ENCODE results near the gene UBE2J2.

Gene UBE2J2

DNA sequence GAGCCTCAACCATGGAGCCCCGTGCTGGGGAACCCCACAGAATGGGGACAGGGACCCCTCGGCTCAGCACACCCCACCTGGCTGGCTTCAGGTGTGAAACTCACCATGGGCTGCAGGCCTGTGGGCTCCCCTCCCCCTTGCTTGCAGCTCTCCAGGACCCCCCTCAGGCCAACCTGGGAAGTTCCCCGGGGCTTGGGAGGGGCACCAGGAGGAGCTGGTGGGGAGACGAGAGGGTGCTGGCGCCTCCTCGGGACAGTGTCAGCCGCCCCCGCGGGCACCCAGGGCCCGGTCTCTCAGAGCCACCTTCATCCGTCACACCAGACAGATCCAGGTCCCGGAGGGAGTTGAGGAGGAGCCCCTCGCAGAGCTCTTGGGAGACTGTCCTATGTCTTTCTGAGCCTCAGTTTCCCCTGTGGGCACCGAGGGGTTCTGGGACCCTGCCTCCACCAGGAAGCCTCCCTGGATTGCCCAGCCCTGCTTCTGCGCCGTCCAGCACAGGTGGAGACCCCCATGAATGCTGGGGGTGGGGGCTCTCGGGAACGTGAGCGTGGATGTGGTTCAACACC, 66.6 kb downstream of the UBE2J2 start:
- DNase-seq: no peak

DNA sequence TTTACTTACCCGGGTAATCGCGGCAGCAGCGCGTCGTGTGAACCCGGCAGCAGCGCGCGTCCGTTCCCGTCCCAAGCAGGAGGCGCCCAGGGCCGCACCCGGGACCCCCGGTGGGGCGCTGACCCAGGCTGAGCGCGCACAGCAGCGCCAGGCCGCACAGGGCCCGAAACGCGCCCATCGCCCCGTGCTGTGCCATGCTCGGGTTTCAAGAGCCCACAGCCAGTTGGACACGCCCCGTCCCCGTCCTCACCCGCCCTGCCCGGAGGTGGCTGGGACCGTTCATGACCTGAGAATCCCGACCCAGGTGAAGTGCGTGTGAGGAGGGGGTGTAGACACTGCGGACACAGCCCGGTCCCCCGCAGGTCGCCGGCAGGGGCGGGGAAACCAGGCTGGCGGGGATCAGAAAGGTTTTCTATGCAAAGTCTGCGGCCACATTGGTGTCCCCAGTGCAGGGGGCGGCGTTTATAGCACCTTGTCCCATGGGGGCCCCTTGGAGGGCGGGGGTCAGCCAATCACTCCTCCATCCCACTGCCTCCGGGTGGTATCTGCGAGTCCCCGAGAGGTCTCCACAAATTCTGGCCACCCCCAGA, 67.2 kb downstream of the UBE2J2 start, which contains the start of gene TNFRSF18:
TSS of gene TNFRSF18 (minus strand) at position 217 of the 590 bp plus-strand sequence. CDS start at position 196, 21 bp downstream.
- no peak for DNase-seq

DNA sequence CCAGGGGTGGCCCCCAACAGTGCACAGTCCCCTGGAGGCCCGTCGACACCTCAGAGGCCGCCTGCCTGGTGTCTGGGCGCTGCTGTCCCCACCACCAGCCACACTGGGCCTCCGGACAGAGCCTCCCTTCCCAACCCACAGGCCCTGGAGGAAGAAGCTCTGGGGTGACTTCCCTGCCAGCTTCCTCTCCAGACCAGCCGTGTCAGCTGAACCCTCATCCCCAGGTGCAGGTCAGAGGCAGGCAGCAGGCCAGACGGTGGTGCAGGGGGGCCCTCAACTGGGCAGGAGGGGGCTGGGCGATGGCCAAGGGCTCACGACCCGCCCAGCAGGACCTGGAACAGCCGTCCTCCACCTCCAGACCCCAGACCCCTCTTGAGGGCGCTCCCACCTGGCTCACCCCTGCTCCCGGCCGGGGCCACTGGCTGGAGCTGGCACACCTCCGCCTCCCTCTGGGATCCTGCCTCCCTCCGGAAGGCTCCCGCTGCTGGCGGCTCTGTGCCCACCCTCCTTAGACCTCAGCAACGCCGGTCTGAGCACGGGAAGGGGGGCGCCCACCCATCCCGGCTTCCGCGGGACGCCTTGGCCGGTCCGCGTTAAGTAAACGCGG, 67.8 kb downstream of the UBE2J2 start:
- no peak for DNase-seq

DNA sequence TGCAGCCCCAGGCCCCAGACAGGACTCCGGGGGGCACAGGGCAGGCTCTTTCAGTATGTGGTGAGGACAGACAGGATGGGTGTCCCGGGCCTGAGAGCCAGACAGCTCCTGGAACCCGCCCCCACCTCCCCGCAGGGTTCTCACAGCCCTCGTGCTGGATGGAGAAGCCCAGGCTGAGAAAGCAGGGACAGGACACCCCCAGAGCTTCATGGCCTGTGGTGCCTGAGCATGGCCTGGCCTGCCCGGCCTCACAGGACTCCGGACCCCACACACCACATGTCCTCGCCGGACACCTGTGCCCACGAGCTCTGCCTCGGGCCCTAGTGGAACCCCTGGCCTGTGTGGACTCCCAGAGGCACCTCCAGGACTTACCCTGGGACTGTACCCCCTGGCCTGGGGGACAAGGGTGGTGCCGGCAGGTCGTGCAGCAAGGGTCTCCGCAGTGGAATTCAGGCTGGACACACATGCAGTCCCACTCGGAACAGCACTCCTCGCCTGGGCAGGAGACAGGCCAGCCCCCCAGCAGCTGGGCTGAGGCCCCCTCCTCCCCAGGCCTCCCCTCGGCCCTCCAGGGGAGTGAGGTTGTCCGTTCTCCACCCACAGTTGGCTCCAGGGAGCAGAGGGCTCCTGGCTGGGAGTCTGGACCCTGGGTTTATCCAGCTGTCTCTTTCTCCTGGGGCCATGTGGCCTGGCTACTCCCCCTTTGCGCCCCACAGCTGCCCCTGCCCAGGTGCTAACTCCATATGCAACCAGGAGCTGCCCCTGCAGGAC, 68.5 kb downstream of the UBE2J2 start:
- DNase-seq: no peak

DNA sequence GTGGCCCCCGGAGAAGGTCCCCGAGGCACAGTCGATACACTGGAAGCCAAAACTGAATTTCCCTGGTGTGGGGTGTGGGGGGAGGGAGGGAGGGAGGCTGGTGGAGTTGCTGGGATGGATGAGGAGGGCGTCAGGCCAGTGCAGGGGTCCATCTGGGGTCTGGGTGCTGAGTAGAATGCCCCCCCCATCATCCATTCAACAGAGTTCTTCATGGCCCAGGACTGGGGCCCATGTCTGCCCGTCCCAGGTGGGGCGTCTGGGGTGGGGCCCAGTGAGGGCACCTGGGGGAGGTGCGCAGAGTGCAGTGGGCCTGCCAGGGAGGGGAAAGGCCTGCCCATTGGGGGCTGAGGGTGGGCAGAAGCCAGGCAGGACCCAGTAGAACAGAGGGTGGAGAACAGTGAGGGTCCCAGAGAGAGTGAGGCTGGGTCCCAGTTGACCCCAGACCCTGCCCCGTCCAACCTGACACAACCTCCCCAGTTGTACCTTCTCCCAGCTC, 69.2 kb downstream of the UBE2J2 start:
- DNase-seq: no peak

Data from NCI-H1436 treated with DMSO at 0.1 percent for 48 hours (cell line).